A549 (cell line): ENCODE measurements around the gene C1orf50. TPM values are rescaled to one million over a fixed set of nuclear protein-coding genes. Genes with fewer than 3 reads are reported as not detected.

Source experiments
- ATAC-seq, 2 experiments: fragments of 200-7000 bp in 1 of 2; fragments of >200 bp in 1 of 2; cut with Nextera tagmentation in 1 of 2; cut with Tn5 transposase in 1 of 2; 3 replicates each; pipeline versions ENCODE4 v1.8.0 to v1.9.1; 2018 to 2020; ENCODE audit warnings: mild to moderate bottlenecking in 1 of 2, moderate library complexity in 1 of 2
- CTCF ChIA-PET: fragments of 300-600 bp; sonication (Branson Sonifier 250); formaldehyde crosslinking; extraction: SDS; loops from one replicate; lab custom pipeline; 2021; ENCODE audit warnings: antibody characterized with exemption, inconsistent platforms; lab: Yijun Ruan, JAX
- POLR2A ChIA-PET: fragments of 350-600 bp; formaldehyde crosslinking; extraction: SDS; loops from one replicate; lab custom pipeline; 2021; ENCODE audit warnings: antibody characterized with exemption, inconsistent platforms; lab: Yijun Ruan, JAX
- DNase-seq, 2 experiments: peaks; one replicate each; pipeline versions ENCODE4 v3.0.0 to v3.0.0-alpha.2; 2011 to 2016; ENCODE audit warnings: low read depth in 1 of 2, low spot score in 1 of 2
- FAIRE-seq: peaks from 2 replicates; lab custom pipeline; 2011; peaks lifted over from hg19 to GRCh38; lab: Jason Lieb, UNC
- H3K27ac ChIP-seq, 2 experiments: fragments of >200 bp; sonication (Bioruptor Twin); formaldehyde crosslinking; 3 replicates each; pipeline ENCODE4 v1.5.1; 2016 to 2017
- H3K4me1 ChIP-seq: fragments of >200 bp; sonication (Bioruptor Twin); formaldehyde crosslinking; 3 replicates; pipeline ENCODE4 v1.6.1; 2016
- H3K4me2 ChIP-seq: fragments of >200 bp; sonication (Bioruptor Twin); formaldehyde crosslinking; 3 replicates; pipeline ENCODE4 v1.6.1; 2016
- H3K4me3 ChIP-seq: fragments of >200 bp; sonication (Bioruptor Twin); formaldehyde crosslinking; 3 replicates; pipeline ENCODE4 v1.5.1; 2016
- H3K9me3 ChIP-seq: fragments of >200 bp; sonication (Bioruptor Twin); formaldehyde crosslinking; 3 replicates; pipeline ENCODE4 v1.6.1; 2016
- CBX2 ChIP-seq: fragments of 200-600 bp; sonication (generic); IDR thresholded peaks from 2 replicates; pipeline ENCODE4 v1.6.1; 2016; ENCODE audit warnings: low read depth, mild to moderate bottlenecking, borderline replicate concordance
- CHD2 ChIP-seq: fragments of 150-350 bp; IDR thresholded peaks from 2 replicates; pipeline ENCODE4 v1.6.1; 2014; ENCODE audit warnings: low read length; ENCODE audit not compliant: partially characterized antibody
- CTCF ChIP-seq: fragments of >200 bp; sonication (Bioruptor Twin); formaldehyde crosslinking; IDR thresholded peaks from 3 replicates; pipeline ENCODE4 v1.5.1; 2016
- EHMT2 ChIP-seq: fragments of 200-600 bp; sonication (generic); IDR thresholded peaks from 2 replicates; pipeline ENCODE4 v1.6.1; 2016; ENCODE audit warnings: antibody characterized with exemption, low read depth, mild to moderate bottlenecking, moderate library complexity
- ELK1 ChIP-seq: fragments of 150-350 bp; IDR thresholded peaks from 2 replicates; pipeline ENCODE4 v1.6.1; 2014; ENCODE audit warnings: low read depth, mild to moderate bottlenecking, low read length
- HES2 ChIP-seq: fragments of >200 bp; sonication (Bioruptor Twin); formaldehyde crosslinking; IDR thresholded peaks from 2 replicates; pipeline ENCODE4 v1.6.1; 2016
- HMGXB4 ChIP-seq: fragments of 250-450 bp; sonication (Bioruptor Pico); IDR thresholded peaks from 2 replicates; pipeline ENCODE4 v1.5.0; 2021; ENCODE audit warnings: mild to moderate bottlenecking, moderate library complexity, borderline replicate concordance
- HOXA7 ChIP-seq: fragments of 250-450 bp; sonication (Bioruptor Pico); IDR thresholded peaks from 2 replicates; pipeline ENCODE4 v1.5.0; 2020; ENCODE audit warnings: mild to moderate bottlenecking, moderate library complexity
- HOXB5 ChIP-seq: fragments of 250-450 bp; sonication (Bioruptor Pico); IDR thresholded peaks from 2 replicates; pipeline ENCODE4 v1.5.0; 2020; ENCODE audit warnings: mild to moderate bottlenecking, moderate library complexity
- JUN ChIP-seq, 2 experiments: fragments of >200 bp; sonication (Bioruptor Twin); formaldehyde crosslinking; IDR thresholded peaks; 2 replicates in 1 of 2; 3 replicates in 1 of 2; pipeline ENCODE4 v1.6.1; 2016 to 2017
- KDM1A ChIP-seq: fragments of 200-600 bp; sonication (generic); IDR thresholded peaks from 2 replicates; pipeline ENCODE4 v1.6.1; 2016; ENCODE audit warnings: low read depth, mild to moderate bottlenecking
- NPAS2 ChIP-seq: fragments of 250-450 bp; sonication (Bioruptor Pico); IDR thresholded peaks from 2 replicates; pipeline ENCODE4 v1.8.0; 2022; ENCODE audit warnings: mild to moderate bottlenecking, moderate library complexity, borderline replicate concordance
- NR3C1 ChIP-seq: fragments of >200 bp; sonication (Bioruptor Twin); formaldehyde crosslinking; IDR thresholded peaks from 3 replicates; pipeline ENCODE4 v1.6.1; 2017
- PHF8 ChIP-seq: fragments of 200-600 bp; sonication (generic); IDR thresholded peaks from 2 replicates; pipeline ENCODE4 v1.6.1; 2016; ENCODE audit warnings: low read depth, mild to moderate bottlenecking, antibody characterized with exemption, moderate library complexity, borderline replicate concordance
- POLR2A ChIP-seq: IDR thresholded peaks from 2 replicates; pipeline ENCODE4 v1.6.1; 2012; ENCODE audit warnings: mild to moderate bottlenecking, low read length
- POLR2AphosphoS2 ChIP-seq: conservative IDR thresholded peaks from 2 replicates; pipeline ENCODE4 v1.6.1; 2012; ENCODE audit warnings: low read length, improper control_type of control experiment, inconsistent platforms
- RARB ChIP-seq: fragments of 250-450 bp; sonication (Bioruptor Pico); IDR thresholded peaks from 2 replicates; pipeline ENCODE4 v1.8.0; 2021; ENCODE audit warnings: mild to moderate bottlenecking, moderate library complexity
- WGBS: methylation state at CpG from one replicate; pipeline ENCODE4 v1.1.6; 2017; ENCODE audit errors: missing lambda C conversion rate; 5-methylcytosine and 5-hydroxymethylcytosine counted together
- polyA plus RNA-seq, 4 experiments: library from polyadenylated mRNA; depleted of rRNA in 3 of 4; stranded (reverse); fragments of >200 nt; fragmentation: RNase III in 1 of 4; extraction: RNeasy Plus Mini Kit Qiagen cat#74134 plus additional on column Dnase treatment in 1 of 4; gene quantifications; 2 replicates in 3 of 4; 3 replicates in 1 of 4; pipeline ENCODE4 v1.2.3, GENCODE V29; 2011 to 2017

C1orf50 gene
- polyA plus RNA-seq, 2 of the 4 experiments (the other 2 are of a cell fraction): 1.9 to 2.6 TPM

GRCh38 chr1:42737986-42738677, 28.9 kb upstream of the C1orf50 start:
- no peaks in the 10 kb centered on the region for H3K9me3 ChIP-seq
- ATAC-seq: no peak
- no peak overlapping the region for H3K4me3 ChIP-seq
- ChIA-PET POLR2A (no interaction called here), CTCF (interaction anchor here (0.8 to 1.3 kb wide), 3 partner anchors 9 to 19 kb away, joined by 3 to 5 read pairs (median 3); no protein-coding TSS in a partner anchor)
- H3K27ac ChIP-seq: no peak overlapping the region
- no peak for DNase-seq
- TF ChIP-seq HOXA7 (CRISPR knock-in tag) (no peak), HES2 (no peak), CTCF (no peak), RARB (CRISPR knock-in tag) (no peak), POLR2AphosphoS2 (no peak), JUN (IDR thresholded peaks at IDR 0.05) (no peak), PHF8 (no peak), POLR2A (no peak), NR3C1 (no peak)
- H3K4me1 ChIP-seq: no peaks in the 10 kb centered on the region
- FAIRE-seq: no peak
- 79% methylated on average over 11 of the region's 21 CpGs for WGBS
- no peak overlapping the region for H3K4me2 ChIP-seq

GRCh38 chr1:42738678-42739226, 28.3 kb upstream of the C1orf50 start:
- H3K4me3 ChIP-seq: no peak overlapping the region
- CTCF ChIA-PET: interaction anchor here (1.1 to 1.3 kb wide), 2 partner anchors 8 to 18 kb away, joined by 3 to 5 read pairs; no protein-coding TSS in a partner anchor
- POLR2A ChIA-PET: no interaction called here
- ATAC-seq (no peak), DNase-seq (no peak), FAIRE-seq (no peak)
- no peaks in the 10 kb centered on the region for H3K9me3 ChIP-seq
- no peak for TF ChIP-seq CBX2
- no peak for TF ChIP-seq NPAS2 (CRISPR knock-in tag)
- no peak for TF ChIP-seq HOXA7 (CRISPR knock-in tag)
- no peak for TF ChIP-seq CHD2
- no peak for TF ChIP-seq HMGXB4
- no peak for TF ChIP-seq EHMT2
- TF ChIP-seq ELK1: no peak
- no peak for TF ChIP-seq HOXB5 (CRISPR knock-in tag)
- TF ChIP-seq KDM1A: no peak
- no peak overlapping the region for H3K27ac ChIP-seq
- 71% methylated on average over 5 of the region's 8 CpGs for WGBS
- no peaks in the 10 kb centered on the region for H3K4me1 ChIP-seq
- no peak overlapping the region for H3K4me2 ChIP-seq
